Suppressor macrophage treated with lipopolysaccharide for 4 hours (primary cell): ENCODE results near the gene STKLD1.
"Not testable (repeated sequence)": the region's sequence is repeated elsewhere in the genome, so short reads cannot be mapped to it uniquely, and the experiment has no call there.

Experiments used
- DNase-seq: peaks from one replicate; pipeline ENCODE4 v3.0.0-alpha.2; 2020

Gene STKLD1

GRCh38 chr9:133389025-133389557 lies 12.9 kb downstream of the STKLD1 start:
- no peak for DNase-seq

DNA sequence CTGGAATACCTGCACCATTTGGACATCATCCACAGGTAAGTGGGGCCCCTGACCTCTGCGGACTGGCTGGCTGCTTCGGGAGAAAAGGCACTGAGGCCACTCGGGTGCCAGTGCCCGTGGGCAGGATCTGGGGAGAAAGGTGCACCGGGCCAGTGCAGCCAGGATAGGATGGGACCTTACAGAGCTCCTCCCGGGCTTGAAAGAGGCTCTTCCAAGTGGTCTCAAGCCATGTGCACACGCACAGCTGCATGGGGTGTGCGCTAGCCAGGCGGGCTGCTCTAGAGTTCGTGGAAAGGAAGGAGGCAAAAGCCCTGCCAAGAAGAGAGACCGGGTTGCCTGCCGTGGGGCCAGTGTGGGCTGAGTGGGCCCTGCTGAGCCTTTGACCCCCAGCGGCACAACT lies 13.4 kb downstream of the STKLD1 start:
- no peak for DNase-seq

DNA sequence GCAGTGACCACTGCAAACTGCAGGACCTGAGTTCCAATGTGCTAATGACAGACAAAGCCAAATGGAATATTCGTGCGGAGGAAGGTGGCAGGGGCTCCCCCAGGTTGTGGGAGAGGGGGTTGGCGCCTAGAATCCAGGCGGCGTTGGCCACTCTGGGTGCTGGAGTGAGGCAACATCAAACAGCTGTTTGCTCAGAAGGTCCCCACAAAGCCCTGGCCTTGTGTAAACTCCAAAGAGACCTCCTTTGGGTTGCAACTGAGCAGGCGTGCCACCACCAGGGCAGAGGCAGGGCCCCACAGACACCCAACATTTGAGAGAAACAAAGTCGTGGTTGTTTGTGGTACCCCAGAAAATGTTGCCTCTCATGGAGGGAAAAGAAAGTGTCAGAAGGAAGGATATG lies 14.5 kb downstream of the STKLD1 start:
- no peak for DNase-seq

DNA sequence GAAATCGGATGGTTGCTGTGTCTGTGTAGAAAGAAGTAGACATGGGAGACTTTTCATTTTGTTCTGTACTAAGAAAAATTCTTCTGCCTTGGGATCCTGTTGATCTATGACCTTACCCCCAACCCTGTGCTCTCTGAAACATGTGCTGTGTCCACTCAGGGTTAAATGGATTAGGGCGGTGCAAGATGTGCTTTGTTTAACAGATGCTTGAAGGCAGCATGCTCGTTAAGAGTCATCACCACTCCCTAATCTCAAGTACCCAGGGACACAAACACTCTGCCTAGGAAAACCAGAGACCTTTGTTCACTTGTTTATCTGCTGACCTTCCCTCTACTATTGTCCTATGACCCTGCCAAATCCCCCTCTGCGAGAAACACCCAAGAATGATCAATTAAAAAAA lies 15.3 kb downstream of the STKLD1 start:
- not testable (repeated sequence) for DNase-seq

GRCh38 chr9:133392308-133392707 lies 16.1 kb downstream of the STKLD1 start:
- not testable (repeated sequence) for DNase-seq

- DNase-seq: no peak
Measured at GRCh38 chr9:133393399-133393798, 17.2 kb downstream of the STKLD1 start.

- no peak for DNase-seq
Measured at GRCh38 chr9:133394687-133395271, 18.6 kb downstream of the STKLD1 start.

DNA sequence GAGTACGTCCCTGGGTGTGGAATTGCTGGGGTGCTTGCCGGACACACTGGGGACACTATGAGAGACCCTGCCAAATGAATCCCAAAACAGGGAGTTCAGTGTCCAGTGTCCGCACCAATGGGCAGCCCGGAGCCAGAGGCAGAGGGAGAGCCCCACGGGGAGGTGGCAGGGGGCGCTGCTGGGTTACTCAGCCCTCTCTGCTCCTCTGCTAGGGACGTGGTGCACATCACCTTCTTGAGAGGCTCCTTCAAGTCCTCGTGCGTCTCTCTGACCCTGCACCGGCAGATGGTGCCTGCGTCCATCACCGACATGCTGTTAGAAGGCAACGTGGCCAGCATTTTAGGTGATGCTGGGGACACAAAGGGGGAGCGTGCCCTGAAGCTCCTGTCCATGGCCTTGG lies 20.8 kb downstream of the STKLD1 start:
- DNase-seq: no peak

DNA sequence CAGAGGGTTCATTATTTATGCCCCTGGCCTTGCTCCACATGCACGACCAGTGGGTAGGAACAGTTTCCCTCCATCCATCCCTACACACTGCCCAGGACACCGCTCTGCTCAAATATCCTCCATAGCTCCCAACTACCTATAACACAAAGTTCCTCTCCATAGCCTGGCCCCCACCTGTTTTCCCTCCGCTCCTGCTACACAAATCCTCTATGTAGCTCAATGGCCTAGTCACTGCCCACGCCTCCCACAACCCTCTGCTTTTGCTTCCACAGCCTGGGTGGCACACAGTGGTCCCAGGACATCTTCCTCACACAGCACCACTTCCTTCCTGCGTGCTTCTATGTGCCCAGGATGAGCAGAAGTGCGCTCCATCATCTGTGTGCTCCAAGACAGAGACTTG lies 21.2 kb downstream of the STKLD1 start:
- no peak for DNase-seq

GRCh38 chr9:133397895-133398294 lies 21.7 kb downstream of the STKLD1 start:
- no peak for DNase-seq

DNA sequence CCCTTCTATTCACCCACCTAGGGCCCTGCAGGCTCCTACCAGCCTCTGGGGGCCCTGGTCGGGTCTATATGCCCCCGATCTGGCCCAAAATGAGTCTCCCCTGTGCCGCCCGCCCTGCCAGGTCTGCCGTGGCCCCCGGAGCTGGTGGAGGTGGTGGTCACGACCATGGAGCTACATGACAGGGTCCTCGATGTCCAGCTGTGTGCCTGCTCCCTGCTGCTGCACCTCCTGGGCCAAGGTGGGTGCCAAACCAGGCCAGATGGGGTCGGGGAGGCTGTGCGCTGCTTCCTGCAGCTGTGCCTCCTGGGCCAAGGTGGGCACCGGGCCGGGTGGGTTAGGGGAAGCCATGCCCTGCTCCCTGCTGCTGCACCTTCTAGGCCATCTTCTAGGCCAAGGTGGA lies 24.1 kb downstream of the STKLD1 start:
- DNase-seq: no peak

GRCh38 chr9:133401588-133401987 lies 25.4 kb downstream of the STKLD1 start:
- DNase-seq: no peak

GRCh38 chr9:133402689-133403088 lies 26.5 kb downstream of the STKLD1 start:
- no peak for DNase-seq

GRCh38 chr9:133403766-133404453 lies 27.7 kb downstream of the STKLD1 start:
- peak; percentile 38 for DNase-seq

- no peak for DNase-seq
Measured at GRCh38 chr9:133404454-133405002, 28.4 kb downstream of the STKLD1 start.

GRCh38 chr9:133405508-133406438 lies 29.6 kb downstream of the STKLD1 start:
- DNase-seq: no peak

GRCh38 chr9:133406480-133407307 lies 30.5 kb downstream of the STKLD1 start:
- DNase-seq: peak; percentile 84

DNA sequence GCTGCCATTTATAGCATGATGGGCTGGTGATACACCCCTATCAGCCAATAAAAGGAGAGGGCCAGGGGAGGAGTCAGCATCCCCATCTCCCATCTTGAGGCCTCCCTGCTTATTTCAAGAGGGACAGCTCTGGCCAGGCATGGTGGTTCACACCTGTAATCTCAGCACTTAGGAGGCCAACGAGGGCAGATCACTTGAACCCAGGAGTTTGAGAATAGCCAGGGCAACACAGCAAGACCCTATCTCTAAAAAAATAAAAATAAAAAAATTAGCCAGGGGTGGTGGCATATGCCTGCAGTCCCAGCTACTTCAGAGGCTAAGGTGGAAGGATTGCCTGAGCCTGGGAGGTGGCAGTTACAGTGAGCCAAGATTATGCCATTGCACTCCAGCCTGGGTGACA lies 31.9 kb downstream of the STKLD1 start:
- no peak for DNase-seq

DNA sequence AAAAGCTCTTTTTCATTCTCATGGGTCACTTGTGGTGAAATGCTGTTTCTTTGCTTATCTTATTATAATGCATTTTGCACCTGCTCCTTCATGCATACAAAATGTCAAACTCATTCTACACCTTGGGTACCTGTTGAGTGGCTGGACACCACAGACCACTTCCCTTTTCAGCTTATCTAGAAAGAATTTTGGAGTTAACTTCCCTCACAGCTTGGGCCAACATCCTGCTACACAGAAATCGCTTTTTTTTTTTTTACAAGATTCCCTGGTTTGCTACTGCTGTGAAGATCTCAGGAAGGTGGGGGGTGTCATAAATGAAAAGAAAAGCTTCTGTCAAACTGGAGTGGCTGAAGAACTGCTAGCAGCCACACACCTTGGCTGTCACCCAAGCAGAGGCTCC lies 39.0 kb downstream of the STKLD1 start:
- DNase-seq: no peak

DNA sequence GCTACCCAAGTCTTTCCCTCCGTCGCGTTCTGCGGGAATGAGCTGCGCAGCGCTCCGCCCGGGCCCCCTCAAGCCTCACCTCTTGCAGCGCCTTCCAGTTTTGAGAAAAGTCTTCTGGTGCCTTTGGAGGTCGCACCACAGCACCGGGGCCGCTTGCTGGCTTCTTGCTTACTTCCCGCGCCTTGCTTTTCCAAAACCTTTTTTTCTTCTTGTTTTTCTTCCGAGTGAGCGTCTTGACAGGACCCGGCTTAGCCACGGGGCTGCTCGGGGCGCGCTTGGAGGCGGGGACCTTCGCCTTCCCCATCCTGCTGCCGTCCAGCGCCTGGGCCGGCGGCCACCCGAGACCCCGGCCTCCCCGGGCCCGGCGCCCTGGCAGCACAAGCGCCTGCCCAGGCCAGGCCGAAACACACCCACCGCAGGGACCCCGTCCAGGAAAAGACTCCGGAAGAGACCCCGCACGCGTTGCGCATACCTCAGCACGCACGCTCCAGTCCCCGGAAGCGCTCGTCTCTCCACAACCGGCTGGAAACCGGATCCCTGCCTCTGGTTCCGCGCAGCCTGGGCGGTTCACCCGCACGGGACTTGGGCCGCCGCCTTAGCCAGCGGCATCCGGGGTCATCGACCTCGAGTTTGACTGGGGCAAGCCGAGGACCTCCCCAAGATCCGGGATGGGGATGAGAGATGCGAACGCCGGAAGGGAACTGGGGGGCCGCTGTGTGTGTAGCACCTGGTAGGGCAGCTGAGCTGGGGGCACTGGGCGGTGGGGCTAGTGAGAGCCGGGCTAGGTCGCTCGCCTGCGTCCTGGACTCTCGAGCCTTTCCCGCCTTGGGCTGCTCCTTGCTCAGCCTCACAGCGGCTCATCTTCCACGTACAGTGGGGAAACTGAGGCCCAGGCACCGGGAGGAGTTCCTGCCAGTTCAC lies 41.6 kb downstream of the STKLD1 start, which contains the start of gene REXO4:
TSS of gene REXO4 (minus strand) at position 470 of the 921 bp plus-strand sequence. CDS start at position 304, 166 bp downstream.
- peak; percentile 89 for DNase-seq

DNA sequence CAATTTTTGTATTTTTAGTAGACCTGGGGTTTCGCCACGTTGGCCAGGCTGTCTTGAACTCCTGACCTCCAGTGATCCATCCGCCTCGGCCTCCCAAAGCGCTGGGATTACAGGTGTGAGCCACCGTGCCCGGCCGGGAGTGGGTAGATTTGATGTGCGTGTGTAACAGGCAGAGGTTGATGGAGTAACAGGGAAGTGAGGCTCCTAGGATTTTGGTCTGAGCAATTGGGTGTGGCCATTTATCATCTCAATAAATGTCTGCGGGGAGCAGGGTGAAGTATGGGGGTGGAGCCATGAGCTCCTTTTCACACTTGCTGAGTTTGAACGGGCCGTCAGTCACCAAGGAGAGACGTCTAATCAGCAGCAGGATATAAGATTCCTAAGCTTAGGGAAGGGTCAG lies 42.8 kb downstream of the STKLD1 start:
- DNase-seq: no peak
